Regular cardiac myocyte (primary cell): ENCODE results near the gene OR2B6. TPM values are rescaled to one million over a fixed set of nuclear protein-coding genes. Genes with fewer than 3 reads are reported as not detected.

ENCODE experiments used
- total RNA-seq: library from RNA; depleted of rRNA; stranded (reverse); fragments of >200 nt; gene quantifications from 2 replicates; pipeline ENCODE4 v1.2.3, GENCODE V29; 2014

The OR2B6 gene
- total RNA-seq: not detected in 2 replicates

DNA sequence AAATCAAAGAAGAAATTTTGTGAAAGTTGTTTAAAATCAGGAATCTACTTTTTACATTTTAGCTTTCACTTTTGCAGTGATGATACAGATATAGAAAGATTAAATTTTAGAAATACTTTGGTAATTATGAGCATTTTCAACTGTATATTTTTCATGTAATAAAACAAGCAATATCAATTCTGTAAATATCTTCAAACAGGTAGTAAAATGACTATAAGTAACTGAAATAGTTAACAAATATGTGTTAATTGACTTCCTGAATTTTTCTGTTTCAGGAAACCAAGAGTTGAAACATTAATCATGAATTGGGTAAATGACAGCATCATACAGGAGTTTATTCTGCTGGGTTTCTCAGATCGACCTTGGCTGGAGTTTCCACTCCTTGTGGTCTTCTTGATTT is at the start of gene OR2B6:
TSS of gene OR2B6 (plus strand) at position 301 of the 400 bp plus-strand sequence. CDS start at position 301, 0 bp downstream.

DNA sequence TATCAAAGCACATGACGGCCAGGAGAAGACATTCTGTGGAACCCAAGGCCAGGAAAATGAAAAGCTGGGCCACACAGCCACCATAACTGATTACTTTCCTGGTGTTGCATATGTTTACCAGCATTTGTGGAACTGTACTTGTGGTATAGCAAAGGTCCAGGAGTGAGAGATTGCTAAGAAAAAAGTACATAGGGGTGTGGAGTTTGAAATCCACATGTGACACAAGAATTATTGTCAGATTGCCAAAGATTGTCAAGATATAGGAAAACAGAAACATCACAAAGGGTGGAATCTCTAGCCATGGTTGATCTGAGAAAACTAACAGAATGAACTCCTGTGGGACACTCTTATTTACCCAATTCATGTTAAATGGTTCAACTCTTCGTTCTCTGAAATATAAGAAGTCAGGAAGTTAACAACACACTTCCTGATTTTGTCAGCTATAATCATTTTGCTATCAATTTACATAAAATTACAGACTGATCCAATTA is 45.0 kb upstream of the OR2B6 start, which contains the start of gene OR2B2:
TSS of gene OR2B2 (minus strand) at position 441 of the 491 bp plus-strand sequence. CDS start at position 364, 77 bp downstream.

Other genes with a start within 250 kb of the OR2B6 start
- not detected in 2 replicates for gene OR2B2, start 44.8 kb upstream of the OR2B6 start, total RNA-seq
- 0.38 and 0.56 TPM in 2 replicates for gene ZNF165, start 123.3 kb downstream of the OR2B6 start, total RNA-seq
- gene ZSCAN16, start 167.4 kb downstream of the OR2B6 start, total RNA-seq: 1.5 and 3.1 TPM in 2 replicates
- 11.5 and 21.1 TPM in 2 replicates for gene ZKSCAN8, start 184.6 kb downstream of the OR2B6 start, total RNA-seq